Measurements from ENCODE around the gene HSD17B4. TPM values are rescaled to one million over a fixed set of nuclear protein-coding genes. Genes with fewer than 3 reads are reported as not detected.

The HSD17B4 gene
- total RNA-seq, 4 donors from 2014 or later = 69.4 to 108 (median 97.2) TPM

- 33% methylated on average over 1 of the region's 1 CpG; no CpG with 5 or more reads in 1 of the 2 donors for WGBS, 2 donors (ENCODE audit: low coverage in 1 of 2)
- H3K4me3 ChIP-seq = no peak overlapping the region
- H3K4me1 ChIP-seq = no peaks in the 10 kb centered on the region
- H3K27ac ChIP-seq = no peak overlapping the region
- no peak for ATAC-seq
- H3K27me3 ChIP-seq = no peaks in the 10 kb centered on the region
- TF ChIP-seq POLR2AphosphoS5 (IDR thresholded peaks at IDR 0.05) (no peak), POLR2A (IDR thresholded peaks at IDR 0.05) (no peak), EP300 (IDR thresholded peaks at IDR 0.05) (no peak)
- TF ChIP-seq, protein P1, sequence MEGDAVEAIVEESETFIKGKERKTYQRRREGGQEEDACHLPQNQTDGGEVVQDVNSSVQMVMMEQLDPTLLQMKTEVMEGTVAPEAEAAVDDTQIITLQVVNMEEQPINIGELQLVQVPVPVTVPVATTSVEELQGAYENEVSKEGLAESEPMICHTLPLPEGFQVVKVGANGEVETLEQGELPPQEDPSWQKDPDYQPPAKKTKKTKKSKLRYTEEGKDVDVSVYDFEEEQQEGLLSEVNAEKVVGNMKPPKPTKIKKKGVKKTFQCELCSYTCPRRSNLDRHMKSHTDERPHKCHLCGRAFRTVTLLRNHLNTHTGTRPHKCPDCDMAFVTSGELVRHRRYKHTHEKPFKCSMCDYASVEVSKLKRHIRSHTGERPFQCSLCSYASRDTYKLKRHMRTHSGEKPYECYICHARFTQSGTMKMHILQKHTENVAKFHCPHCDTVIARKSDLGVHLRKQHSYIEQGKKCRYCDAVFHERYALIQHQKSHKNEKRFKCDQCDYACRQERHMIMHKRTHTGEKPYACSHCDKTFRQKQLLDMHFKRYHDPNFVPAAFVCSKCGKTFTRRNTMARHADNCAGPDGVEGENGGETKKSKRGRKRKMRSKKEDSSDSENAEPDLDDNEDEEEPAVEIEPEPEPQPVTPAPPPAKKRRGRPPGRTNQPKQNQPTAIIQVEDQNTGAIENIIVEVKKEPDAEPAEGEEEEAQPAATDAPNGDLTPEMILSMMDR (IDR thresholded peaks at IDR 0.05) = no peak
- H3K9me3 ChIP-seq = no peaks in the 10 kb centered on the region
- no peaks in the 10 kb centered on the region for H3K36me3 ChIP-seq
These were observed 130.7 kb downstream of the HSD17B4 start for GRCh38 chr5:119582987-119583386.

GRCh38 chr5:119583684-119584083 is 131.4 kb downstream of the HSD17B4 start:
- 41 to 47% methylated on average over 3 of the region's 3 CpGs for WGBS, 2 donors (ENCODE audit: low coverage in 1 of 2)
- H3K4me1 ChIP-seq = no peaks in the 10 kb centered on the region
- no peak overlapping the region for H3K4me3 ChIP-seq
- TF ChIP-seq EP300 (IDR thresholded peaks at IDR 0.05) (no peak), POLR2A (IDR thresholded peaks at IDR 0.05) (no peak), POLR2AphosphoS5 (IDR thresholded peaks at IDR 0.05) (no peak)
- TF ChIP-seq, protein P1 (IDR thresholded peaks at IDR 0.05) = no peak
- no peaks in the 10 kb centered on the region for H3K9me3 ChIP-seq
- H3K27ac ChIP-seq = no peak overlapping the region
- H3K27me3 ChIP-seq = no peaks in the 10 kb centered on the region
- no peaks in the 10 kb centered on the region for H3K36me3 ChIP-seq
- no peak for ATAC-seq

Small RNAs within 50 kb of the gene (small RNA-seq; reads per million reads assigned to genes)
- 0 to 0.37 (median 0.14) reads per million in 4 donors for gene RNA5SP190

Other genes with a start within 250 kb of the HSD17B4 start
- gene TNFAIP8, start 96.5 kb upstream of the HSD17B4 start, total RNA-seq = 10 to 100 TPM; 25.4 to 76.7 (median 31.6) TPM
- not detected for gene FAM170A, start 177.1 kb downstream of the HSD17B4 start, total RNA-seq